Measurements from ENCODE around the gene ADCYAP1R1.

ADCYAP1R1 gene

DNA sequence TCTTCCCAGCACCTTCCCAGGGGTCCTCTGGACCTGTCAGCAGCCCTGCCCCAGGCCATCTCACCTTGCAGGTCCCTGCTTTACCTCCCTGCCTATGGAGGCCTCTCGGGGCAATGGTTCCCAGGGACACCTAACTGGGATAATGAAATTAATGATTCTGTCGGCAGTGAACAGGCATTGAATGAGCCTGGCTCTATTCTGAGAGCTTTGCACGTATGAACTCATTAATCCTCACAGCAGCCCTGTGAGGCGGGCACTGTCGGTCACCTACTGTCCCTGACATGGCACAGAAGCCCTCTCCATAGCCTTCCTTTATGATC, 22.9 kb downstream of the ADCYAP1R1 start:
- Histone ChIP-seq H3K4me1 (ENCODE audit: control insufficient read depth in 1 of 2, insufficient read depth in 2 of 2, low read length in 2 of 2) (no peaks in the 10 kb centered on the region), H3K4me3 (ENCODE audit: low read depth in 1 of 2, low read length in 2 of 2) (no peak overlapping the region), H3K27ac (ENCODE audit: low read depth, low read length) (no peak overlapping the region), H3K36me3 (ENCODE audit: control insufficient read depth in 1 of 2, insufficient read depth in 2 of 2, low read length in 2 of 2) (no peaks in the 10 kb centered on the region), H3K27me3 (ENCODE audit: control insufficient read depth in 1 of 2, insufficient read depth in 2 of 2, low read length in 2 of 2) (no peaks in the 10 kb centered on the region), H3K9ac (ENCODE audit: low read depth in 1 of 2, low read length in 2 of 2) (no peak overlapping the region), H3K9me3 (ENCODE audit: control insufficient read depth in 1 of 2, low read length in 2 of 2) (no peaks in the 10 kb centered on the region)

DNA sequence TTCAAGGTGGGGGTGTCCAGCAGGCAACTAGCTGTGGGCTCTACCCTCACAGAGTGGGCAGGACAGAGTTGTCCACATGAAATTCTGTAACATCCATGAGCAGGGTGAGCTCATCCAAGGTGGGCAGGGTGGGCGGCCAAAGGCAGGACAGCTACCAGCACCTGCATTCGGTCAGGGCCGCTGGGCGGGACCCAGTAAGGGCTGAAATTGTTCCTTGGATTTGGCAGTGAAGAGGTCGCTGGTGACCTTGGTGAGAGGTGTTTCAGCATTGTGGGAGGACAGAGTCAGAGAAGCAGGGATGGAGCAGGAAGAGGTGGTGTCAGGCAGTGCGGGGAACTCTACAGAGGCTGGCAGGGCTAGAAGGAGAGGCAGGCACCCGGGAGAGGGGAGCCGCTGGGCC, 23.9 kb downstream of the ADCYAP1R1 start:
- no peak overlapping the region for H3K9ac ChIP-seq (ENCODE audit: low read depth in 1 of 2, low read length in 2 of 2)
- no peaks in the 10 kb centered on the region for H3K4me1 ChIP-seq (ENCODE audit: control insufficient read depth in 1 of 2, insufficient read depth in 2 of 2, low read length in 2 of 2)
- no peak overlapping the region for H3K4me3 ChIP-seq (ENCODE audit: low read depth in 1 of 2, low read length in 2 of 2)
- H3K36me3 ChIP-seq (ENCODE audit: control insufficient read depth in 1 of 2, insufficient read depth in 2 of 2, low read length in 2 of 2), result no peaks in the 10 kb centered on the region
- H3K27me3 ChIP-seq (ENCODE audit: control insufficient read depth in 1 of 2, insufficient read depth in 2 of 2, low read length in 2 of 2), result no peaks in the 10 kb centered on the region
- no peaks in the 10 kb centered on the region for H3K9me3 ChIP-seq (ENCODE audit: control insufficient read depth in 1 of 2, low read length in 2 of 2)
- no peak overlapping the region for H3K27ac ChIP-seq (ENCODE audit: low read depth, low read length)

DNA sequence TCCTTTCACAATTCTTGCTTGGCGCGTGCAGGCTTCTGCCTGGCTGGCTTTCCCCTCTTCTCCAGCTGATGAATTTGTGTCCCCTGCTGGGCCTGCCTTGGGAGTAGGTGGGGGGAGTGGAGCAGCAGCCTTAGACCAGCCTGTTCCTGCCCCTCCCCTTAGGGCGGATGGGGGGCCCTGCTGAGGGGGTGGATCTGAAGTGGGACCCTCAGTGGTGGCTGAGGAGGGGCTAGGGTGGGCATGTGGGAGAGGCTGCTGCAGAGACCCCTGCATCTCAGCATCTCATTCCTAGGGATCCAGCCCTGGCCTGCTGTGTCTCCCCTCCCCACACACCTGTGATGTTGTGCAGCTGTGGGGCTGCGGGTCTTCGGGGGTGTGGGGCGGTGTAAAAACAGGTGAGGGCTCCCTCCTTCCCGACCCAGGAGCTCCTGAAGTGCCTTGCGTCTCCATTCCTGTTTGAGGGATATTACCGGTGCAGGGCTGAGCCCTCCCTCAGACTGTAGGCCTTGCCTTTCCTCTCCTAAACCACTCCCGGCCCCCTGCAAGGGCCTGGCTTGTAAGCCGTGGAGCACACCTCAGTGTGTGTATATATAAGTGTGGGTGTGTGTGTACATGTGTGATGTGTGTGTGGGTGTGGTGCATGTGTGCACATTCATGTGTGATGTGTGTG, 24.7 kb downstream of the ADCYAP1R1 start:
- H3K36me3 ChIP-seq (ENCODE audit: control insufficient read depth in 1 of 2, insufficient read depth in 2 of 2, low read length in 2 of 2), result no peaks in the 10 kb centered on the region
- no peak overlapping the region for H3K4me3 ChIP-seq (ENCODE audit: low read depth in 1 of 2, low read length in 2 of 2)
- H3K4me1 ChIP-seq (ENCODE audit: control insufficient read depth in 1 of 2, insufficient read depth in 2 of 2, low read length in 2 of 2), result no peaks in the 10 kb centered on the region

GRCh38 chr7:31077484-31078362, 25.6 kb downstream of the ADCYAP1R1 start:
- no peaks in the 10 kb centered on the region for H3K36me3 ChIP-seq (ENCODE audit: control insufficient read depth in 1 of 2, insufficient read depth in 2 of 2, low read length in 2 of 2)
- H3K9ac ChIP-seq (ENCODE audit: low read depth in 1 of 2, low read length in 2 of 2), result no peak overlapping the region
- H3K9me3 ChIP-seq (ENCODE audit: control insufficient read depth in 1 of 2, low read length in 2 of 2), result no peaks in the 10 kb centered on the region
- no peaks in the 10 kb centered on the region for H3K27me3 ChIP-seq (ENCODE audit: control insufficient read depth in 1 of 2, insufficient read depth in 2 of 2, low read length in 2 of 2)
- H3K4me3 ChIP-seq (ENCODE audit: low read depth in 1 of 2, low read length in 2 of 2), result no peak overlapping the region
- H3K27ac ChIP-seq (ENCODE audit: low read depth, low read length), result no peak overlapping the region
- no peaks in the 10 kb centered on the region for H3K4me1 ChIP-seq (ENCODE audit: control insufficient read depth in 1 of 2, insufficient read depth in 2 of 2, low read length in 2 of 2)

More for the DNA sequence above, 24.7 kb downstream of the ADCYAP1R1 start:
- no peaks in the 10 kb centered on the region for H3K27me3 ChIP-seq (ENCODE audit: control insufficient read depth in 1 of 2, insufficient read depth in 2 of 2, low read length in 2 of 2)
- no peak overlapping the region for H3K27ac ChIP-seq (ENCODE audit: low read depth, low read length)
- H3K9ac ChIP-seq (ENCODE audit: low read depth in 1 of 2, low read length in 2 of 2), result no peak overlapping the region
- no peaks in the 10 kb centered on the region for H3K9me3 ChIP-seq (ENCODE audit: control insufficient read depth in 1 of 2, low read length in 2 of 2)

- no peak overlapping the region for H3K9ac ChIP-seq (ENCODE audit: low read depth in 1 of 2, low read length in 2 of 2)
- no peaks in the 10 kb centered on the region for H3K36me3 ChIP-seq (ENCODE audit: control insufficient read depth in 1 of 2, insufficient read depth in 2 of 2, low read length in 2 of 2)
- no peaks in the 10 kb centered on the region for H3K4me1 ChIP-seq (ENCODE audit: control insufficient read depth in 1 of 2, insufficient read depth in 2 of 2, low read length in 2 of 2)
- no peaks in the 10 kb centered on the region for H3K27me3 ChIP-seq (ENCODE audit: control insufficient read depth in 1 of 2, insufficient read depth in 2 of 2, low read length in 2 of 2)
- no peak overlapping the region for H3K27ac ChIP-seq (ENCODE audit: low read depth, low read length)
- H3K4me3 ChIP-seq (ENCODE audit: low read depth in 1 of 2, low read length in 2 of 2), result no peak overlapping the region
- H3K9me3 ChIP-seq (ENCODE audit: control insufficient read depth in 1 of 2, low read length in 2 of 2), result no peaks in the 10 kb centered on the region
Measured at GRCh38 chr7:31078363-31078990, 26.4 kb downstream of the ADCYAP1R1 start.

- H3K4me1 ChIP-seq (ENCODE audit: control insufficient read depth in 1 of 2, insufficient read depth in 2 of 2, low read length in 2 of 2), result no peaks in the 10 kb centered on the region
- H3K27me3 ChIP-seq (ENCODE audit: control insufficient read depth in 1 of 2, insufficient read depth in 2 of 2, low read length in 2 of 2), result no peaks in the 10 kb centered on the region
- no peak overlapping the region for H3K27ac ChIP-seq (ENCODE audit: low read depth, low read length)
- H3K9ac ChIP-seq (ENCODE audit: low read depth in 1 of 2, low read length in 2 of 2), result no peak overlapping the region
- H3K36me3 ChIP-seq (ENCODE audit: control insufficient read depth in 1 of 2, insufficient read depth in 2 of 2, low read length in 2 of 2), result no peaks in the 10 kb centered on the region
- no peaks in the 10 kb centered on the region for H3K9me3 ChIP-seq (ENCODE audit: control insufficient read depth in 1 of 2, low read length in 2 of 2)
- H3K4me3 ChIP-seq (ENCODE audit: low read depth in 1 of 2, low read length in 2 of 2), result no peak overlapping the region
Measured at GRCh38 chr7:31079126-31079823, 27.2 kb downstream of the ADCYAP1R1 start.

DNA sequence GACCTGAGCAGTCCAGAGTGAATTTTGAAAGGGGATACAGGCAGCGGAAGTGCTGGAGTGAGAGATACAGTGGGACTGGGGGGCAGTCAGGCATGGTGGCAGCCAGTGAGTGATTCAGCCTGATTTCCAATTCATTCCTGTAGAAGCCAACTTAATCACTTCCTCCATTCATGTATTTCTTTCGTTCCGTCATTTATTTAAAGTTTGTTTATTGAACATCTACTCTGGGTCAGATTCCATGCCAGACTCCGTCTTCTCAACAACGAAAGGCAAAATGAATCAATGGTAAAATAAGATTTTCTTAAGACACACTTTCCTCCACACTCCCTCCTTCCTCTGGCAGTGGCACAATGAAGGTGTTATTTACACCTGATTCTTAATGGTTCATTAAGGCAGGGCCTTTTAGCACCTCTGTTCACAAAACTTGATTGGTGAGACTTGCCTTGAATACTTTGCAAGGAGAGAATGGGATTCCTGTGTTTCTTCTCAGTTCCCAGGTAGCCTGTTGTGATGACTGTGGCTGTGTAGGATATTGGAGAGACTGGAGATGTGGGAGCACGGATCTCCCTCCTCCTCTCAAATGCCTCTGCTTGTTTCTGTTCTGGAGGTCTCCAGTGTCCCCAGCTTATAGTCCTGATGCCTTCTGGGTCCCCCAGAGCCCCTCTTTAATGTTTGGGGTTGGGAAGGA, 27.9 kb downstream of the ADCYAP1R1 start:
- Histone ChIP-seq H3K36me3 (ENCODE audit: control insufficient read depth in 1 of 2, insufficient read depth in 2 of 2, low read length in 2 of 2) (no peaks in the 10 kb centered on the region), H3K4me3 (ENCODE audit: low read depth in 1 of 2, low read length in 2 of 2) (no peak overlapping the region), H3K9ac (ENCODE audit: low read depth in 1 of 2, low read length in 2 of 2) (no peak overlapping the region), H3K27me3 (ENCODE audit: control insufficient read depth in 1 of 2, insufficient read depth in 2 of 2, low read length in 2 of 2) (no peaks in the 10 kb centered on the region), H3K4me1 (ENCODE audit: control insufficient read depth in 1 of 2, insufficient read depth in 2 of 2, low read length in 2 of 2) (no peaks in the 10 kb centered on the region), H3K9me3 (ENCODE audit: control insufficient read depth in 1 of 2, low read length in 2 of 2) (no peaks in the 10 kb centered on the region), H3K27ac (ENCODE audit: low read depth, low read length) (no peak overlapping the region)

DNA sequence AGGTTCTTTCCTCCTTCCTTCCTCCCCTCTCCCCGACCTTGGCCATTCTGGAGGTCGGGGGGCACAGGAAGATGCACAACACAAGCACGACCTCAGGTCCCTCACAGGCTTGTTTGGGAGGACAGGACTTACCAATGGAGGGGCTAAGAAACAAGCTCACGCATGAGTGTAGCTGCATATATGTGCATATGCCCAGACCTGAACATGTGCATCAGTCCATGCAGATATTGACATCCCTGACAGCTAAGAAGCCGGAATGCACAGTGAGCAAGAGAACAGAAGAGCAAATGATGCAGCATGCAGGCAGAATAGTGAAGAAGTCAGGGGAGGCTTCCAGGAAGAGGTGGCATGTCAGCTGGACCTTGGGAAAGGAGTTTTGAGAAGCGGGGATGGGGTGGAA, 28.7 kb downstream of the ADCYAP1R1 start:
- H3K9me3 ChIP-seq (ENCODE audit: control insufficient read depth in 1 of 2, low read length in 2 of 2), result no peaks in the 10 kb centered on the region
- H3K27me3 ChIP-seq (ENCODE audit: control insufficient read depth in 1 of 2, insufficient read depth in 2 of 2, low read length in 2 of 2), result no peaks in the 10 kb centered on the region
- no peak overlapping the region for H3K27ac ChIP-seq (ENCODE audit: low read depth, low read length)
- no peak overlapping the region for H3K9ac ChIP-seq (ENCODE audit: low read depth in 1 of 2, low read length in 2 of 2)
- no peak overlapping the region for H3K4me3 ChIP-seq (ENCODE audit: low read depth in 1 of 2, low read length in 2 of 2)
- no peaks in the 10 kb centered on the region for H3K4me1 ChIP-seq (ENCODE audit: control insufficient read depth in 1 of 2, insufficient read depth in 2 of 2, low read length in 2 of 2)
- H3K36me3 ChIP-seq (ENCODE audit: control insufficient read depth in 1 of 2, insufficient read depth in 2 of 2, low read length in 2 of 2), result no peaks in the 10 kb centered on the region

DNA sequence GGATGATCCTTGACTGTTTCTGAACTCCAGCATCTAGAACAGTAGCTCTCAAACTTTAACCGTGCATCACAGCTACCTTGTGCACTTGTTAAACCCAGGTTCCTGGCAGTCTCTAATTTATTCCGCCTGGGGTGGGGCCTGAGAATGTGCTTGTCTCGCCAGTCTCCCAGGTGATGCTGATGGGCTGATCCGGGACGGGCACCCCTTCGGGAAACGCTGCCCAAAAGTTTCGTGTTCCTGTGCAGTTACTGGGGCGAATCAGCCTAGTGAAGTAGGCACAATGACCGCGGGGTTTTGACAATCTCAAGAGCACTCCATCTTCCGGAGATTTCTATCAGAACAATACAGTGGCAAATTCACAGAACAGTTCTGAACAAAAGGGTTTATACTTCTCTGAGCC, 29.9 kb downstream of the ADCYAP1R1 start:
- Histone ChIP-seq H3K4me3 (ENCODE audit: low read depth in 1 of 2, low read length in 2 of 2) (no peak overlapping the region), H3K36me3 (ENCODE audit: control insufficient read depth in 1 of 2, insufficient read depth in 2 of 2, low read length in 2 of 2) (no peaks in the 10 kb centered on the region), H3K27me3 (ENCODE audit: control insufficient read depth in 1 of 2, insufficient read depth in 2 of 2, low read length in 2 of 2) (no peaks in the 10 kb centered on the region), H3K9ac (ENCODE audit: low read depth in 1 of 2, low read length in 2 of 2) (no peak overlapping the region), H3K27ac (ENCODE audit: low read depth, low read length) (no peak overlapping the region), H3K9me3 (ENCODE audit: control insufficient read depth in 1 of 2, low read length in 2 of 2) (no peaks in the 10 kb centered on the region), H3K4me1 (ENCODE audit: control insufficient read depth in 1 of 2, insufficient read depth in 2 of 2, low read length in 2 of 2) (no peaks in the 10 kb centered on the region)
